Left renal pelvis (tissue), 4 donors: ENCODE results near the gene MRPL19. TPM values are rescaled to one million over a fixed set of nuclear protein-coding genes. Genes with fewer than 3 reads are reported as not detected.

Experiments used
- DNase-seq, 4 donors: peaks; one replicate each; pipeline ENCODE4 v3.0.0-alpha.2; 2013; ENCODE audit warnings: low read depth in 4 of 4, low spot score in 3 of 4
- polyA plus RNA-seq, 4 donors: library from polyadenylated mRNA; unstranded; fragments of 120-200 nt; gene quantifications; one replicate each; pipeline ENCODE4 v1.2.1, GENCODE V29; 2013; ENCODE audit not compliant: insufficient read length in 4 of 4

MRPL19 gene
- polyA plus RNA-seq, 4 donors: 44.6 to 76.9 (median 72.3) TPM

DNA sequence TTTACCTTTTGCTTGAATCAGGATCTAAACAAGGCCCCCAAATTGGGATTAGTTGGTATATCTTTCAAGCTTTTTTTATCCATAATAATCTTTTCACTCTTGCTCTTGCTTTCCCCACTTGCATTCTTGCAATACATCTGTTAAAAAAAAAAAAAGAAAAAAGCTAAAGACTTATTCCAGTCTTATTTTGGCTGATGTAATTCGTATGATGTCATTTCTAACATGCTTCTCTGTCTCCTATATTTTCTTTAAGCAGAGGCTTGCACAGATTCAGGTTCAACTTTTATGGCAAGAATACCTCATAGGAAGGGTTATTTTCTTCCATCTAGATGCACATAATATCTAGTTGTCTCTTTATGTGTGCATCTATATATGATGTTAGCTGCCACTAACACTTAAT, 73.9 kb downstream of the MRPL19 start:
- DNase-seq: no peak

DNA sequence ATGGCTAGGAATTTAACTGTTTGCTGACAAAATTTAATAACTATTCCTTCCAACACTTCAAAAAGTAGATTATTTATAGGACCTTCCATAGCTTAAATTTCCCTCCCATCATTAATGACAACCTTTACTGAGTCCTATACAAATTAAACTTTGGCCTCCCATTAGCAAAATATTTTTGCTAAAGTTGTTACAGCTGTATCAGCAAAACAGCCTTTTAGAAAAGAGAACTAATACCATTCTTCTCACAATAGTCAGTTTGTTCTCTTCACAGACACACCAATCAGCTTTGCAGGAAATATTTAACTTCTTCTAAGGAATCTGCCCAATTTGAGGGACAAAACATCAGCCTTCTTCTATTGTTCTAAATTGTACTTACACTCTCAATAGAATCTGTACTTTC, 76.1 kb downstream of the MRPL19 start:
- DNase-seq: no peak

DNA sequence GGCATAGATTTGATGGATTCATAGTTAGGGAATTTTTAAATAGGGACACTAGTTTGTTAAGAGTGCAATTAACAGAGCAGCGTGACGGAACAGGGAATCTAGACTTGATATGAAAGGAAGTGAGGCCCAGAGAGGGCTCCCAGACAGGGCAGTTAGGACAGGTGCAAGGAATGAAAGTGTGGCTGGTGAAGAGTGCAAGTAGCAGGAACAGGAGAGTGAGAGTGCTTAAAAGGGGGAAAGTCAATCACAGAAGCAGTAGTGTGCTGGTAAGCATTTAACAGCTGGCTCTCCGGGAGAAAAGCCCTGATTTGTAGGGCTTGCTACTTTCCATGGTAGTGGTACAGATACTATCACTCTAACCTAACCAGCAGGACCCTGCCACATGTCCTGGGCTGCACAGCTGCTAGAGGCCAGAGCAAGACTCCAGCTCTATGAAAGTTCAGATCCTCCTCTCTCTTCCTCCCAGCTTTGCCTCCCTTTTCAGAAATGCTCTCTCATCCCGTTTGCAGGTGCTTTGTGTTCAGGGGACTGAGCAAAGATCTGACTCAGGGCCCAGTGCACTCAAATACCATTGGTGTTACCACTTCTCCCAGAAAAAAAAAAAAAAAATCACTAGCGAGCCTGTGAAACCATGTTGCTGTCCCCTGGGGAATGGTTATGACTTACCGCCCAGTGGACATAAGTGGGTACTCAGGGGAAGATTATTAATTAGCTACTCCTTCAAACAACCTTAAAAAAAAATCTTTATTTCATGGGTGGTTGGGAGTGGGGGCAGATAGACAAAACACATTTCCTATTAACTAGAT, 82.2 kb downstream of the MRPL19 start:
- DNase-seq: no peak

DNA sequence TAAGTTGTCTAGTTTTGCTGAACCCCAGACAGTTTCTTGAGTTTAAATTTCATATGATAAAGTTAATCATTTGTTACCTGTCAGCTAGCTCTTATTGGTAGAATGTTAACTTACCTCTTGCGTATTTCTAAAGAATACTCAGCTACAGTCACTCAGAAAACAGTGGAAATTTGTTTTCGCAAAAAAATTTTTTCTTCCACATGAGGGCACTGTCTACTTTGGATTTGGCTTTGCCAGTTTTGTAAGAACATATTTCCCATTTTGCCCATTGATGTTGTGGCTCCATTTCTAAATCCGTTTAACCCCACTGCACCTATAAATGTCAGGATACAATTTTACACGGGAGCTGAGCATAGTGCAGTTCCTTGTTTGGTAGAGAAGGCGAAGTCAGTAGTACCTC, 83.3 kb downstream of the MRPL19 start:
- DNase-seq: no peak

DNA sequence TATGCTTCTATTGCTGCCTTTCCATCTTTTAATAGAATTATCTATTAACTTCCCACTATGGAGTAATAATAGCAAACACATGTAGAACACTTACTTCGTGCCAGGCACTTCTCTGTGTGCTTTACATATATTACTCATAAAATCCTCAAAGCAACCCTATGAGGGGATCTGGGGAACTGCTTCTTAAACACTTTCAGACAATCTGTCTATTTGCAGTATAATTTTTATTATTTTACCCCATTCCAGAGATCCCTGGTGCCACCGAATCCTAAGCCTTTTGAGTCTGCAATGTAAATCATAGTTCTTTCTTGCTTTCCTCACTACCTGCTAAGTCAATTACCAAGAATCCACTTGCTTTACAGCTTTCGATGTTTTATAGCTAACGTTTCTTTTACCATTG, 89.7 kb downstream of the MRPL19 start:
- no peak for DNase-seq

DNA sequence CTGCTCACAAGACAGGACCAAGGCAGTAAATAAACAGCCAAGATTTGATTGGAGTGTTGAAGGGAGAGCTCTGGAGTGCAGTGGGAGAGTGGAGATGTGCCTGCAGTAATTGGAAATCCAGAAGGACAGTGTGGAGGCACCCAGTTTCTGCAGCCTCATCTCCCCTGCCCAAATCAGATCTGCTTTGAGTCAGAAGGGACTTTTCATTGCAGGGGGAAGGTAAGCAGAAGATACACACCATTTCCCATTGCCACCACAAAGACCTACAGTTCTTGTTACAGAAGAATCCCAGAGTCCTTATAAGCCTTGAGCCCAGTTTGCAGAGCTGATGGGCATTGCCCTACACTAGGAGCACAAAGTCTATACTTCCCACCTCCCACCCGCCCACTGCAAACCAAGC, 91.4 kb downstream of the MRPL19 start:
- no peak for DNase-seq

Other genes with a start within 250 kb of the MRPL19 start
- 10 to 100 TPM in 3 of 4 donors, 1 to 10 TPM in 1; 4.7 to 18.1 (median 15.3) TPM for gene EVA1A, start 85.8 kb upstream of the MRPL19 start, polyA plus RNA-seq
- 10 to 100 TPM; 44.6 to 57.1 (median 50.4) TPM for gene GCFC2, start 64.1 kb downstream of the MRPL19 start, polyA plus RNA-seq